Stimulated activated CD8-positive, alpha-beta memory T cell treated with anti-CD3 and anti-CD28 coated beads, Interleukin-7, amount 100 ng/mL, for 1 hour (primary cell): ENCODE data around the gene MEIOB.

ENCODE experiments used
- DNase-seq, 2 donors: peaks; one replicate each; pipeline ENCODE4 v3.0.0-alpha.2; 2020; ENCODE audit warnings: low read depth in 2 of 2

Gene MEIOB

DNA sequence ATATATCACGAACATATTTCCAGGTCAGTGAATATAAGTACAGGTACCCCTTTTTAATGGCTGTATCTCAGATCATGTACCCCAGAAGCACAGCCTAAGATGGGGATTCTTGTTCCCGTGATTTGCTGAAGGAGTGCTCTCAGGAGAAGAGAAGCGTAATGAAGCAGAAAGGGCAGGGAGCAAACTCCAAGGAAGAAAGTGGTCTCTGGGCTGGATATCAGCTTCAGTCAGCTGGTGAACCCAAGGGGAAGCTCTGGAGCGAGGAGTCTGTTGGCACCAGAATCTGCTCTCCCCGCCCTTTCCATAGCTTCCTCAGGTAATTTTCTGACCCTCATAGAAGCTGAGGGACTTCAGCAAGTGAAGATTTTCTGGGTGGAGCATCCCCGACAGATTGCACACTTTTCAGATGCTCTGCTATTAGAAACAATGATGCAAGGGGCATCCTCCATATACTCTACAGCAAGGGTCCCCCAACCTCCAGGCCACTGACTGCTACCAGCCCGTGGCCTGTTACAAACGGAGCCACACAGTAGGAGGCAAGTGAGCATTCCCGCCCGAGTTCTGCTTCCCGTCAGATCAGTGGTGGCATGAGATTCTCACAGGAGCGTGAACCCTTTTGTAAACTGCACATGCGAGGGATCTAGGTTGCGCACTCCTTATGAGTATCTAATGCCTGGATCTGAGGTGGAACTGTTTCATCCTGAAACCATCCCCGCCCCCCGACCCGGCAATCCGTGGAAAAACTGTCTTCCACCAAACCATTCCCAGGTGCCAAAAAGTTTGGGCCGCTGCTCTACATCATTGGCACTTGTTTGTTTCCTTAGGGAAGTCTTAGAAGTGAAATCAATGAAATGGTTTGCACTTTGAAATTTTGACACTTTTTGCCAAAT is 40.5 kb downstream of the MEIOB start:
- DNase-seq = no peak

DNA sequence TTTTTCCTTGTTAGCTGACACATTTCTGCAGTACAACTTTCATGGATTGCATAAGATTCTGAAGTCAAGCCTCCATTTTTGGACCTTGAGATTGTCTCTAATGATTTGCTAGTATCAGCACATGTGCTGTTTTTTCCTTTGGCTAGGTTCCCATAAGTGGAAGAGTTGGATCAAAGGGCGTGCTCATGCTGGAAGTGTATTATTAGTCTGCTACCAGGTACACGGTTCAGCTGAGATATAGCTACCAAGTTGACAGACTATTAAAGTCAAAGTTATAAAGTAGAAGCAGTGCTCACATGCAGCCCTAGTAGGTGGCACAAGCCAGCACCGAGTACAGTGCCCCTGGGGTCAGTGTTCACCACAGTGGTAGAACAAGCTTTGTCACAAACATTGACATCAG is 41.8 kb downstream of the MEIOB start:
- no peak for DNase-seq

DNA sequence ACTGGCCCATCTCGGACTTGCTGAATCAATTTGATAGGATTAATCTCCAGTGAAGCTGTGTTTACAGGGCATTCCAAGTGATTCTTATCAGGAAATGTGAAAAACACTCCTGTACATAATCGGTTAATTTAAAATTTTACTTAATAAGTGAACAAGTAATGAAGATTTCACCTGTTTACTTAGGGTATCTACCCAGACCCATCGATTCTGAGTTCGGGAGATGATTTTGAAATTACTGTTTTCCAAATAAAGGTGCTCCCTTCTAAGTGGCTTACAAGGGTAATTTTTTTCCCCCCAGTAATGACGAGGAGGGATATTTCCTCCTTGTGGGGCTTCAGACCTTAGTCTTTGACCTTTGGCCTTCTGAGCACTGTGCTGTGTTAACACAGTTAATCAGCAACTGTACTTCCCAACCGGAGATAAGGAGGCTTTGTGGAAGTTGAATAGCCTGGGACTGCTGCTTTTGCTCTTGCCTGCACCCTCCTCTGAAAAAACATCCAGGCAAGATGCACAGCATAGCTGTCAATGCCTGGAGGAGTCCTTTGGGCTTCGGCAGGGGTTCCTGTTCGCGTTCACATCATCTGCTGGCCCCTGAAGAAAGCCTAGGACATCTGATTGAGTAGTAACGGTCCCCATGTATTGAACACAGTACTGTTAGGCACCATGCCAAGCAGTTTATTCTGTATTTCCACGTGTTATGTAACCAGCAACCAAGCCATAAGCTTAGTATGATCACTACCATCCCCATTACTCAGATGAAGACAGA is 43.1 kb downstream of the MEIOB start:
- no peak for DNase-seq

- peak; percentile 80 to 82 for DNase-seq
These were observed 45.0 kb downstream of the MEIOB start, which contains the start of the genes FAHD1 and HAGH for GRCh38 chr16:1826691-1827573. TSS of gene FAHD1 (plus strand) at chr16:1827206. CDS start at chr16:1827239, 33 bp downstream. TSS of gene HAGH (minus strand) at chr16:1826825. CDS start at chr16:1826787, 38 bp downstream.

GRCh38 chr16:1825864-1826690 is 45.9 kb downstream of the MEIOB start:
- DNase-seq = peak; percentile 32 to 34

DNA sequence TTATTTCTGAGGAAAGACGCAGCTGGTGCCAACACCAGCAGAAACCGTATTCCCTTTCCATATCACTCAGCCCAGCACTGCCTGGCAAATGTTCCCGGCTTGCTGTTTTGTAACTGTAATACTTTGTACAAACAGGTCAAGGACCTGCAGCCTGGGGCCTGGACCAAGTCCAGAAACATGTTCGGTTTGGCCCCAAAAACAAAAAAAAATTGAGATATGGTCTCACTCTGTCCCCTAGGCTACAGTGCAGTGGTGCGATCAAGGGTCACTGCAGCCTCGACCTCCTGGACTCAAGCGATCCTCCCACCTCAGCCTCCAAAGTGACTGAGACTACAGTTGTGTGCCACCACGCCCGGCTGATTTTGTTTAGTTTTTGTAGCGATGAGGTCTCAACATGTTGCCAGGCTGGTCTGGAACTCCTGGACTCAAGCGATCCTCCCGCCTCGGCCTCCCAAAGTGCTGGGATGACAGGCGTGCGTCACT is 46.5 kb downstream of the MEIOB start:
- no peak for DNase-seq

GRCh38 chr16:1823821-1824220 is 48.1 kb downstream of the MEIOB start:
- DNase-seq = no peak

DNA sequence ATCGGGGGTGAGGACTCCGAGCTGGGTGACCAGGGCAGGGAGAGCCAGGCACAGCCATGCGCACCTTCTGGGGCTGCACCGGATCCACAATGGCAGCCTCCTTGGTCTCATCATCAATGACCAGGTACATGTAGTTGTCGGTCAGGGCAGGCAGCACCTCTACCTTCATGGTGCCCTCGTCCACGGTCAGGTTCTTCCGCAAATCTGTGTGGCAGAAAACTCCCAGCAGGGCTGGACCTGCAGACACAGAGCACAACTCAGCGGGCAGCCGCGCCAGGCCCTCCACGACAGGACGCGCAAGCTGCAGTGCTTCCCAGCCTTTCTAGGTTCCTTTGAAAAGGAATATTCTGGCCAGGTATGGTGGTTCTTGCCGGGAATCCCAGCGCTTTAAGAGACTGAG is 49.2 kb downstream of the MEIOB start:
- no peak for DNase-seq

- DNase-seq = no peak
These were observed 49.9 kb downstream of the MEIOB start for GRCh38 chr16:1821861-1822611.

DNA sequence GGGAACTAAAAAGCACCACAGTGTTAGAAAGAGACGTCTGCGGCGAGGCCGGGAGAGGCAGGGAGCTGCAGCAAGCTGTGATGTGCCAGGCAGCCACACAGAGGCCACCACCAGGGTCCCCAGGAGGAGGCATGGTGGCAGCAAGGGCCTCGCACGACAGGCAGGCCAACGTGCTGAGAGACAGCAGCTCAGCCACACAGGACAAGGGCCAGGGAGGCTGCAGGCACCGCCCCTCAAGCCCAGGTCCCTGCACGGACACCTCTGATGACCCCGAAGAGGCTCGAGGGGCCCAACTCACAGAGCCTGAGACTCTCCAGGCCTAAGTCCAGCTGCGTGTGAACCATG is 51.0 kb downstream of the MEIOB start:
- DNase-seq = no peak

DNA sequence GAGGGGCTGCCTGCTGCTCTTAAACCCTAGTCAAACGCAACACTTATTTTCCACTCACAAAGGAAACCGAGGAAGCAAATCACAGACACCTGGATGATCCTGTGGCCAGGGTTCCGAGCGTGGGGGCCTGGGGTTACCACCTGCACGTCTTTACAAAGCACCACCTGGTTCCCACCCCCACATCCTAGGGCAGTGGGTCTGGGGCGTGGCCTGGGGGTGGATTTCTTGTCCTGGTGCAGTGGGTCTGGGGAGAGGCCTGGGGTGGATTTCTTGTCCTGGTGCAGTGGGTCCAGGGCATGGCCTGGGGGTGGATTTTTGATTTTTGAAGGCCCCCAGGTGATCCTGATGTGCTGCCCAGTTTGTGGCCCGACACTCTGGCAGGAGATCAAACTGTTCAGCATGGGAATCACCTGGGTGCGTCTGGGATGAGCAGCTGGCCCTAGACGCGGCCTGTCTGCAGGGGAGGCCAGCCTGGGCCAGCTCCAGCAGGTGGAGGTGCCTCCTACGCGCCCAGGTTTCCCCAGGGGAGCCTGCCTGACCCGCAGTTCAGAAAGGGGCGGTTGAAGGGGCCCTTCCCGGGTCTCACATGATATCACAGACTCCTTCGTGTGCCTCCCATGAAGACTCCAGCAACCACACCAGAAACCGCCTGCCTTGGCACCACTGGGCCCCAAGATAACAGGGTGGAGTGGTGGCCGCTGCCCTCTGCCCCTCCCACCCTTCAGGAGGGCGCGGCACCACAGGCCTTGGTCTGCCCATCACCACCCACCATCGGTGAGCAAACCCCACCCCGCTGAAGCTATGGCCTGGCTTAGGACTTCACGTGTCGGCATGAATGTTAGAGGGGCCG is 51.6 kb downstream of the MEIOB start:
- no peak for DNase-seq

- no peak for DNase-seq
These were observed 52.4 kb downstream of the MEIOB start for GRCh38 chr16:1819611-1820010.

- DNase-seq = no peak
These were observed 53.0 kb downstream of the MEIOB start for GRCh38 chr16:1818873-1819525.

- no peak for DNase-seq
These were observed 53.6 kb downstream of the MEIOB start for GRCh38 chr16:1818204-1818872.

DNA sequence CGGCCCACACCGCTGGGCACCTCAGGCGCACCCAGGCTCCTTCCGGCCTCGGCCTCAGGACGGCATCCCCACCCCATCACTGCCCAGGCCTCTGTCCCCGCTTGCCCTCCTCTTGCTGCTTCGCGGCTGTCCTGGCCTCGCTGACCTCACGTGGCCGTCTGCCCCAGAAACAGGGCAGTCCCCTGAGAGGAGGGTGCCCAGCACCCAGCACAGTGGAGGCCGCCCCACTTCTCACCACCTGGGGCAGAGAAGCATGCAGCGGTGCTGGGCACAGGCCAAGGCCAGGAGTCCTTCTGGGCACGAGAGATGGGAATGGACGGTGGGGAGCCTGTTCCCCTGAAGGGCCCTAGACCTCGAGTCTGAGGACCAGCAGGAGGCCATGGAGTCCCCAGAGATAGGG is 54.2 kb downstream of the MEIOB start:
- no peak for DNase-seq

GRCh38 chr16:1817276-1817589 is 54.7 kb downstream of the MEIOB start:
- no peak for DNase-seq

DNA sequence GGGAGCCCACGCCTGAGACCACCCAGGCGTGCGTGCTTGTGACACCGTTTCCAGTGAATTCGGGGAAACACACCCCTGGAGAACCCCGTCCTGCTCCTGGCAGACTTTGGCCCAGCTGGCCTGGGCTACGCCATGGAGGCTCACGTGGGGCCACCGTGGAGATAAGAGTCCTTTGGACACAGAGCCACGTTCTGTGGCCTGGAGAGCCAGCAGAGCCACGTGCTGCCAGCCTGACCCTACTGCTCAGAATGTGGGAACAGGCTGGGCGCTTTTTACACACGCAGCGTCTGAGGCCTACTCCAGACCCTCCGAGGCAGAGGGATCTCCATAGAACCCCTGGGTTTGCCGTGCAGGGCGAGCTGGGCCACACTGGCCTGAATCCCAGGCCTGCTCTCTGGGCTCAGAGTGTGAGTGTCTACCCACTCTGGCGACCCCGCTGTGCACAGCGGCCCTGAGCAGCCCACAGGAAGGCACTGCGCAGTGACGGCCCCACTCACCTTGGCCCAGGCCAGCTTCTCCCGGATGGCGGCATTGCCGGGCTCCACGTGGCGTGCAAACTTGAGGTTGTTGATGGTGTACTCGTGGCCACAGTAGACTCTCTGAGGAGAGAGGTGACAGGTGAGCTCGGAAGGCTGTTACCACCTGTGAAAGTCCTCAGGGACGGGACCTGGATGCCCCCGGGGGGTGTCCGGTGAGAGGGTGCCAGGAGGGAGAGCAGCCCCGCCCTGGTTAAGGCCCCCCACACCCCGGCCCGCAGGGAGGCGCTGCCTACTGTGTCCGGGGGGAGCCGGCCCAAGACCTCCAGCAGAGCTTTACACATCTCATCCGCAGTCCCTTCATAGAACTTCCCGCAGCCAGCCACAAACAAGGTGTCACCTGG is 55.3 kb downstream of the MEIOB start:
- no peak for DNase-seq
